GM10248 (cell line): ENCODE measurements around the gene ABCG1.

Source experiments
- CTCF ChIA-PET: fragments of 300-600 bp; sonication (Branson Sonifier 250); formaldehyde crosslinking; extraction: SDS; loops from one replicate; lab custom pipeline; 2021; ENCODE audit warnings: antibody characterized with exemption; lab: Yijun Ruan, JAX
- POLR2A ChIA-PET: fragments of 350-650 bp; sonication (Branson Sonifier 250); formaldehyde crosslinking; extraction: SDS; loops from one replicate; lab custom pipeline; 2020; ENCODE audit warnings: antibody characterized with exemption; lab: Yijun Ruan, JAX
- DNase-seq: peaks from one replicate; pipeline ENCODE4 v3.0.0; 2012; ENCODE audit errors: extremely low spot score
- TF ChIP-seq, protein P1 (sequence below): IDR thresholded peaks from 2 replicates; pipeline ENCODE4 v1.5.1; 2012; ENCODE audit warnings: mild to moderate bottlenecking, low read depth; ENCODE audit errors: extremely low read depth, missing control alignments, control extremely low read depth

The ABCG1 gene

DNA sequence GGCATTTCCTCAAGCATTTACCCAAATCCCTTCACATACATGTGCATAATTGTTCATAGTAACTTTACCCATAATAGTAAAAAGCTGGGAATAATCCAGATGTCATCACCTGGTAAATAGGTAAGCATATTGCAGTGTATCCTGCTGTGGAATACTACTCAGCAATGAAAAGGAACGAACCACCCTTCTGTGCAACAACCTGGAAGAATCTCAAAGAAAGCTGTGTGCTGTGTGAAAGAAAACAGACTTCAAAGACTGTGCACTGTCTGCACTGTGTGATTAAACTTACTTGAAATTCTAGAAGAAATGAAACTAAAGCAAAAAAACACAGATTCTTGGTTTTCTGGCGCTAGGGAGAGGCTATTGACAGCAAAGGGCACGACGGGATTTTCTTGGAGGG is 118.3 kb downstream of the ABCG1 start:
- no peak for DNase-seq
- ChIA-PET CTCF (interaction anchor here (0.7 to 5.4 kb wide), 16 partner anchors 9 to 191 kb away, joined by 3 to 30 read pairs (median 4); no protein-coding TSS in a partner anchor), POLR2A (no interaction called here)
- TF ChIP-seq, protein P1, sequence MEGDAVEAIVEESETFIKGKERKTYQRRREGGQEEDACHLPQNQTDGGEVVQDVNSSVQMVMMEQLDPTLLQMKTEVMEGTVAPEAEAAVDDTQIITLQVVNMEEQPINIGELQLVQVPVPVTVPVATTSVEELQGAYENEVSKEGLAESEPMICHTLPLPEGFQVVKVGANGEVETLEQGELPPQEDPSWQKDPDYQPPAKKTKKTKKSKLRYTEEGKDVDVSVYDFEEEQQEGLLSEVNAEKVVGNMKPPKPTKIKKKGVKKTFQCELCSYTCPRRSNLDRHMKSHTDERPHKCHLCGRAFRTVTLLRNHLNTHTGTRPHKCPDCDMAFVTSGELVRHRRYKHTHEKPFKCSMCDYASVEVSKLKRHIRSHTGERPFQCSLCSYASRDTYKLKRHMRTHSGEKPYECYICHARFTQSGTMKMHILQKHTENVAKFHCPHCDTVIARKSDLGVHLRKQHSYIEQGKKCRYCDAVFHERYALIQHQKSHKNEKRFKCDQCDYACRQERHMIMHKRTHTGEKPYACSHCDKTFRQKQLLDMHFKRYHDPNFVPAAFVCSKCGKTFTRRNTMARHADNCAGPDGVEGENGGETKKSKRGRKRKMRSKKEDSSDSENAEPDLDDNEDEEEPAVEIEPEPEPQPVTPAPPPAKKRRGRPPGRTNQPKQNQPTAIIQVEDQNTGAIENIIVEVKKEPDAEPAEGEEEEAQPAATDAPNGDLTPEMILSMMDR = no peak

DNA sequence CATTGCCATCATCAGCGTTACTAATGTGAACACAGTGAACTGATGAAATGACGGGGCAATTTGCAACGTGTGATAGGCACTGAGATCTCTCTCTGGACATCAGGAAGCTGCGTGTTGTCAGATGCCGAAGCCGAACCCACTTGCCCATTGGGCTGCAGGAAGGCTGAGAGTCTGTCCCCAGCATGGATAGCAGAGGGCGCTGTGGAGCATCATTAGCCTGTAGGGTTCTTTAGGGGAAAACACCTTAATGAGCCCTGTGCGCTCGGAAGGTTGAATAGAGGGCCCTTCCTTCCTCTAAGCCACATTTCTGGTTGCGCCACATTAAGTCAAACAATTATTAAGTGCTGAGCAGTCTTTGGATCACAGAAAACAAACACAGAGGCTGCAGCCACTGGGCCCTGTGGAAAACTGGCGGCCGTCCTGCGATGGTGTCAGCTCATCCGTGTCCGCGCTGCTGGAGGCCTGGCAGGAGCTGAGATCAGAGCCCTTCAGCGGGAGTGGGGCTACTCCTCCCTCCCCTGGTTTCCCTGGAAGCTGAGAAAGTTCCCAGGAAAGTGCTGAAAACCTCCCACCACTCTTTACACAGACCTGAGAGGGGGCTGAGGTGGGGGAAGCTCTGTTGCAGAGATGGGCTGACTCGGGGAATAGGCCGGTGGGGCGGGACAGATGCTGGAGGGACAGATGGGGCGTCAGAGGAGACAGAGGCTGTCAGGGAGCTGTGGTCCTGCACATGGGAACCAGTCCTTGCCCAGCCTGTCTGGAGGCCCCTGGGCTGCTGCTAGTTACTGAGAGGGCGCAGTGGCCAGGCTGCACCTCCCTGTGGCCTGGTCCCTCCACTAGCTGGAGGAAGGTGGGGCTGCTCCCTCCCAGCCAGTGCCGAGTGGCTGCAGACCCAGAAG is 119.1 kb downstream of the ABCG1 start:
- ChIA-PET POLR2A (no interaction called here), CTCF (interaction anchor here (0.7 to 5.4 kb wide), 25 partner anchors 8 to 221 kb away, joined by 3 to 30 read pairs (median 4); no protein-coding TSS in a partner anchor)
- peak; percentile 67 for DNase-seq
- TF ChIP-seq, protein P1 = peak; percentile 59

DNA sequence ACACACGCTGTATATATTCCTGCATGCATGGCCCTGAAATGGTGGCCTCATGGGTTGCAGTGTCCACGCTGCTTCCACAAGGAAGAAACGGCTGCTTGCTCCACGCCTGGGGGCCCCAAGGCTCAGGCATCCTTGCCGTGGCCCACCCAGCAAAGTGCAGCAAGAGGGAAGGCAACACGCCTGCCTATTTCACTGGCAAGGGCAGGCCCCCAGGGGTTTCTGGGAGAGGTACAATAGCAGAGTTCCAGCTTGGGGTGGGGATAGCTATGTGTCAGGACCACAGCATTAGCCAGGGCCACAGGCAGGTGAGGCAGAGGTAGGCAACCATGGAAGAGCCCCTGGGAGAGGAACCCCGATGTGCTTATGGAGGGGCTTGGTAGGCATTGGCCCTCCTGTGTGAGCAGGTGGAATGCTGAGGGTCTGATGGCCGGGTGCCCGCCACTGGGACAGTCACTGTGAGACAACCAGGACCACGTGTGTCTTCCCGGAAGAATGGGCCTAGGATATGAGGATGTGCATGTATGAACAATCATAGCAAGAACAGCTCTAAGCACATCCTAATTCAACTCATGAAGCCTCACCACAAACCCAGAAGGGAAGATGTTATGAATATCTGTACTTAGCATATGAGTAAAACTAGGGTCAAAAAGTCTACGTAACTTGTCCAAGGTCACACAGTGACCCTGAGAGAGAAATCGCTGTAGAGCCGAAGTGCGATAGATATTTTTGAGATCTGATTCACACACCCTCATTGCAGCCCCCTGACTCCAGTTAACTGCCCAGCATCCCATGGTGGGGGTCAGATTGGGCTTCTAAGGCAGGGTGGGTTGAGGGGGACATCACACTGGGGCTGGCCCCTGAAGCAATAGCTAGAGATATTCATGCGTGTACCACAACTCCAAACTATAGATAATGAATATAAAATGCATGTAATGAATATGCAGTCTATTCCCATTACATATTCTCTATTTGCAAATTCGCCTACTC is 120.1 kb downstream of the ABCG1 start:
- TF ChIP-seq, protein P1 = no peak
- ChIA-PET POLR2A (no interaction called here), CTCF (interaction anchor here (0.7 to 5.4 kb wide), 18 partner anchors 18 to 222 kb away, joined by 3 to 30 read pairs (median 4); no protein-coding TSS in a partner anchor)
- DNase-seq = no peak

DNA sequence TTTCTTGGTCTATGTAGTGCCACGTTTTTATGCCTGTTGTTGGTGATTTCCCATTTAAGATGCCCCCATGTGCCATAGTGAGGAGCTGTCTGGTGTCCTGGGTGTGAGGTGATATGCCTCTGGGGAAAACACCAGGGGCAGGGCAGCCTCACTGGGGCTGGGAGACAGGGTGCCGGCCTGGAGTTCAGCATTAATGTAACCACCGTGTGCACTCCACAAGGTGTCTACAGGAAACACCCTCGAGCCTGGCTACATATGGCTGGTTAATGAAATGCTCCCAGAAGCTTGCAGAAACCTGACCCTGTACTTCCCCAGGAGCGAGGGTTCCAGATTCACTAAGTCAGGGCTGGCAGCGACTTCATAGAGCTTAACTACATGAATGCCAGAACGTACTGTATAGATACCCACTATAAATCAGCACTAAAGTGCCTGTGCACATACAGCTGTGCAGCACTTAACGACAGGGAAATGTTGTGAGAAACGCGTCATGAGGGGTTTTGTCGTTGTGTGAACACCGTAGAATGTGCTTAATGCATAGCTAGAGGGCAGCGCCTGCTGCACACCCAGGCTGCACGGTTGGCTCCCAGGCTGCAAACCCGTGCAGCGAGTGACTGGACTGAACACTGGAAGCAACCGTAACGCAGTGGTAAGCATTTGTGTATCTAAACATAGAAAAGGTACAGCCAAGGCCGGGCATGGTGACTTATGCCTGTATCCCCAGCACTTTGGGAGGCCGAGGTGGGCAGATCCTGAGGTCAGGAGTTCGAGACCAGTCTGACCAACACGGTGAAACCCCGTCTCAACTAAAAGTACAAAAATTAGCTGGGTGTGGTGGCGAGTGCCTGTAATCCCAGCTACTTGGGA is 121.5 kb downstream of the ABCG1 start:
- TF ChIP-seq, protein P1 = no peak
- no peak for DNase-seq
- ChIA-PET POLR2A (no interaction called here), CTCF (interaction anchor here (1.4 to 5.4 kb wide), 4 partner anchors 16 to 86 kb away, joined by 4 to 30 read pairs (median 7); no protein-coding TSS in a partner anchor)

DNA sequence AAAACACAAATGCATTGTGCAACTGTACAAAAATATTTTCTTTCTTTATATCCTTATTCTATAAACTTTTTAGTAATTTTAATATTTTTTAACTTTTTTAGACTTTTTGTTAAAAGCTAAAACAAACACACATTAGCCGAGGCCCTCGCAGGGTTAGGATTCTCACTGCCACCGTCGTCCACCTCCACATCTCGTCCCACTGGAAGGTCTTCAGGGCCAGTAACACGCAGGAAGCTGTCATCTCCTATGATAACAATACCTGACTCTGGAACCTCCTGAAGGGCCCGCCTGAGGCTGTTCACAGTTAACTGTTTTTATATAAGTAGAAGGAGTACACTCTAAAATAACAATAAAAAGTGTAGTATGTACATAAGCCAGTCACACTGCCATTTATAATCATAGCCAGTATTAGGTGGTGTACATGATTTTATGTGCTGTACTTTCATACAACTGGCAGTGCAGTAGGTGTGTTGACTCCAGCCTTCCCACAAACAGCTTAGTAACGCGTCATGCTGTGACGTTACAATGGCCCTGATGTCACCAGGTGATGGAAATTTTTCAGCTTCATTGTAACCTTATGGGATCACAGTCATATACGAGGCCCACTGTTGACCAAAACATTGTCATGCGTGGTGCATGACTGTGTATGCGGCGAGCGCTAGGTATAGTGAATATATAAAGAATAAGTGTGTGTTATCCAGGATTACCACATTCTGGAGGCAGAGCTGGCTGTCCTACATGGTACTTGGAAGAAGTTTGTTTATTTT is 123.0 kb downstream of the ABCG1 start:
- TF ChIP-seq, protein P1 = no peak
- ChIA-PET POLR2A (no interaction called here), CTCF (interaction anchor here (0.7 to 2.9 kb wide), 7 partner anchors 11 to 197 kb away, joined by 3 to 8 read pairs (median 3); no protein-coding TSS in a partner anchor)
- DNase-seq = no peak
